PC-3 (cell line): ENCODE measurements around the gene KCNB1. TPM values are rescaled to one million over a fixed set of nuclear protein-coding genes. Genes with fewer than 3 reads are reported as not detected.

Experiments used
- ATAC-seq: fragments of 200-7000 bp; cut with Tn5 transposase; 2 replicates; pipeline ENCODE4 v1.9.1; 2020; ENCODE audit warnings: mild to moderate bottlenecking, moderate library complexity
- BruUV-seq: library from RNA; stranded (reverse); fragments of 400-500 nt; replicated peaks from 2 replicates; lab custom pipeline; 2021; lab: Mats Ljungman, UMichigan
- CTCF ChIA-PET: fragments of 300-600 bp; sonication (Branson Sonifier 250); formaldehyde crosslinking; loops from one replicate; lab custom pipeline; 2022; ENCODE audit warnings: antibody characterized with exemption; lab: Charles Lee
- POLR2A ChIA-PET: fragments of 300-600 bp; sonication (Branson Sonifier 250); formaldehyde crosslinking; loops from one replicate; lab custom pipeline; 2022; ENCODE audit warnings: antibody characterized with exemption; ENCODE audit not compliant: unreplicated experiment; lab: Charles Lee
- DNase-seq: peaks from one replicate; pipeline ENCODE4 v3.0.0-alpha.2; 2015
- H2AFZ ChIP-seq: fragments of 300-600 bp; sonication (generic); 2 replicates; pipeline ENCODE4 v1.6.0; 2016; ENCODE audit warnings: antibody characterized with exemption, low read length
- H3F3A ChIP-seq: fragments of 300-600 bp; sonication (generic); one replicate; pipeline ENCODE4 v1.6.0; 2017; ENCODE audit warnings: antibody characterized with exemption, low read length, control low read depth, mild to moderate bottlenecking; ENCODE audit not compliant: unreplicated experiment
- H3K27ac ChIP-seq: fragments of 300-600 bp; sonication (generic); 2 replicates; pipeline ENCODE4 v1.5.1; 2016; ENCODE audit warnings: mild to moderate bottlenecking, low read length
- H3K27me3 ChIP-seq: fragments of 300-600 bp; sonication (generic); 2 replicates; pipeline ENCODE4 v1.6.1; 2016; ENCODE audit warnings: low read length, mixed read lengths
- H3K36me3 ChIP-seq: fragments of 300-600 bp; sonication (generic); 2 replicates; pipeline ENCODE4 v1.6.1; 2016; ENCODE audit warnings: low read depth, mixed run types, low read length, mixed read lengths
- H3K4me1 ChIP-seq: fragments of 300-600 bp; sonication (generic); 2 replicates; pipeline ENCODE4 v1.5.1; 2016; ENCODE audit warnings: low read length; ENCODE audit not compliant: insufficient read depth
- H3K4me2 ChIP-seq: fragments of 300-600 bp; sonication (generic); 2 replicates; pipeline ENCODE4 v1.6.0; 2016; ENCODE audit warnings: low read length
- H3K4me3 ChIP-seq: fragments of 300-600 bp; sonication (generic); 2 replicates; pipeline ENCODE4 v1.5.1; 2016; ENCODE audit warnings: mild to moderate bottlenecking, low read length, mixed read lengths
- H3K79me2 ChIP-seq: fragments of 300-600 bp; sonication (generic); 2 replicates; pipeline ENCODE4 v1.6.1; 2017; ENCODE audit warnings: low read length, mixed read lengths
- H3K9ac ChIP-seq: fragments of 300-600 bp; sonication (generic); 2 replicates; pipeline ENCODE4 v1.6.0; 2016; ENCODE audit warnings: mild to moderate bottlenecking, low read length
- H3K9me2 ChIP-seq: fragments of 300-600 bp; sonication (generic); replicated peaks from 2 replicates; pipeline ENCODE4 v1.6.1; 2016; ENCODE audit warnings: mixed run types, low read length, mixed read lengths
- H3K9me3 ChIP-seq: fragments of 300-600 bp; sonication (generic); 2 replicates; pipeline ENCODE4 v1.6.1; 2016; ENCODE audit warnings: low read length, mixed read lengths
- H4K20me1 ChIP-seq: fragments of 300-600 bp; sonication (generic); 2 replicates; pipeline ENCODE4 v1.6.1; 2016; ENCODE audit warnings: low read length, mixed read lengths
- EZH2 ChIP-seq: fragments of 300-600 bp; sonication (generic); IDR thresholded peaks from one replicate; pipeline ENCODE4 v1.6.1; 2017; ENCODE audit warnings: antibody characterized with exemption, mild to moderate bottlenecking, low read length; ENCODE audit not compliant: unreplicated experiment
- EZH2phosphoT487 ChIP-seq: fragments of 300-600 bp; sonication (generic); IDR thresholded peaks from 2 replicates; pipeline ENCODE4 v1.6.1; 2018; ENCODE audit warnings: mild to moderate bottlenecking, antibody characterized with exemption, low read length, borderline replicate concordance
- intact Hi-C: fragments of 100-400 bp; cut with micrococcal nuclease; formaldehyde crosslinking; loops from 2 replicates; pipeline ENCODE4 v1.9.0; 2023
- total RNA-seq: library from RNA; depleted of rRNA; stranded (reverse); fragments of >200 nt; gene quantifications from 2 replicates; pipeline ENCODE4 v1.2.3, GENCODE V29; 2014
- TF ChIP-seq, protein P1 (sequence below): fragments of 300-600 bp; sonication (generic); conservative IDR thresholded peaks from 2 replicates; pipeline ENCODE4 v1.5.1; 2017; ENCODE audit warnings: antibody characterized with exemption, low read depth, mild to moderate bottlenecking, low read length

Gene KCNB1
- total RNA-seq, 1 experiment from 2014 or later, result 0.04 TPM

DNA sequence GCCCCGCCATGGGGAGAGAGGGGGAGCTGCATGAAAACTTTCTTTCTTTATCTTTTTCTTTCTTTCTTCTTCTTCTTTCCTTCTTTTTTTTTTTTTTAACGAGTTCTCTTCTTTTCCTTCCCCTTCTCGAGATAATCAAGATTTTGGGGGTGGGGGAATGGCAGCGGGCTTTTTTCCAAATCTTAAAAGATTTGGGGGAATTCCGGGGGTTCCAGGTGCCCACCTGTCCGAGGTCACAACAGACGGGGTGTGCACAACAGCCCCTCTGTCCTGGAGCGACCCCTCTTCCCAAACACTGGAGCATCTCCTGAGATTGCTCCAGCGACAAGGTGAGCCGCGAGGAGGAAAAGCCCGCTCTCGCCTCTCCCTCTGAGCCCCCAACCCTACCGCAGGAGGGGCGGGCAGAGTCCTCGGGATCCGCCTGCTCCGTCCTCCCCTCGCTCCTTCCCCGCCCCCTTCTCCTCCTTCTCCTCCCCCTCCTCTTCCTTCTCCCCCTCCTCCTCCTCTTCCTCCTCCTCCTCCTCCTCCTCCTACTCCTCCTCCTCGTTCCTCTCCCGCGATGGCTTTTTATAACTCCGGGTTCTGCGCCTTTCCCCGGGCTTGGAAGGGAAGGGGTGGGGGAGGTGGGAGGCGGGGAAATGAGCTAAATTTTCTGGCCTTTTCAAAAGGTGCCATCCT is 689 bp upstream of the KCNB1 start:
- POLR2A ChIA-PET, result interaction anchor here (0.6 kb wide), 1 partner anchor 223 kb away, joined by 6 read pairs; no protein-coding TSS in a partner anchor

DNA sequence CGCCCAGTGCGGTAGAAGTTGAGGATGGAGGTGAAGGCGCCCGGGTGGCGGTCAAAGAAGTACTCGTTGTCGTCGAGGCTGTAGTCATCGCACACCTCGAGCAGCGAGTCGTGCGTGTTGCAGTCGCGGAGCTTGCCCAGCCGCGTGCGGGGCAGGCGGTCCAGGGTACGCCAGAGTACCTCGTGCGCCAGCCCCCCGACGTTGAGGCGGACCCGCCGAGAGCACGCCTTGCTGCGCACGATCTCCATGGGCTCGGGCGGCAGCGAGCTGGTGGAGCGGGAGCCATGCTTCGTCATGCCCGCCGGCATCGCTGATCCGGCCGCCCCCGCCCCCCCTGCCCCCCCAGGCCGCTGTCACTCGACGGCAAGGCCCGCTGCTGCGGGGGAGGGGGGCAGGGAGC is 295 bp downstream of the KCNB1 start:
- Histone ChIP-seq H3K9me2 (no peaks in the 10 kb centered on the region), H4K20me1 (no peaks in the 10 kb centered on the region), H3K27me3 (peaks cover 39% of the 10 kb centered on the region), H3K4me1 (no peaks in the 10 kb centered on the region; the same call in 1 of the 2 replicates), H2AFZ (no peak overlapping the region), H3K79me2 (no peaks in the 10 kb centered on the region), H3K36me3 (no peaks in the 10 kb centered on the region), H3K27ac (no peak overlapping the region), H3K9ac (no peak overlapping the region), H3F3A (no peaks in the 10 kb centered on the region), H3K4me2 (no peak overlapping the region), H3K9me3 (no peaks in the 10 kb centered on the region), H3K4me3 (no peak overlapping the region)
- ChIA-PET CTCF (no interaction called here), POLR2A (no interaction called here)
- BruUV-seq, result no TSS peak
- ATAC-seq (no peak), DNase-seq (no peak)
- TF ChIP-seq, protein P1, sequence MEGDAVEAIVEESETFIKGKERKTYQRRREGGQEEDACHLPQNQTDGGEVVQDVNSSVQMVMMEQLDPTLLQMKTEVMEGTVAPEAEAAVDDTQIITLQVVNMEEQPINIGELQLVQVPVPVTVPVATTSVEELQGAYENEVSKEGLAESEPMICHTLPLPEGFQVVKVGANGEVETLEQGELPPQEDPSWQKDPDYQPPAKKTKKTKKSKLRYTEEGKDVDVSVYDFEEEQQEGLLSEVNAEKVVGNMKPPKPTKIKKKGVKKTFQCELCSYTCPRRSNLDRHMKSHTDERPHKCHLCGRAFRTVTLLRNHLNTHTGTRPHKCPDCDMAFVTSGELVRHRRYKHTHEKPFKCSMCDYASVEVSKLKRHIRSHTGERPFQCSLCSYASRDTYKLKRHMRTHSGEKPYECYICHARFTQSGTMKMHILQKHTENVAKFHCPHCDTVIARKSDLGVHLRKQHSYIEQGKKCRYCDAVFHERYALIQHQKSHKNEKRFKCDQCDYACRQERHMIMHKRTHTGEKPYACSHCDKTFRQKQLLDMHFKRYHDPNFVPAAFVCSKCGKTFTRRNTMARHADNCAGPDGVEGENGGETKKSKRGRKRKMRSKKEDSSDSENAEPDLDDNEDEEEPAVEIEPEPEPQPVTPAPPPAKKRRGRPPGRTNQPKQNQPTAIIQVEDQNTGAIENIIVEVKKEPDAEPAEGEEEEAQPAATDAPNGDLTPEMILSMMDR, result no peak
- no peak for TF ChIP-seq EZH2
- no peak for TF ChIP-seq EZH2phosphoT487
- intact Hi-C loops, result loop anchor here (5.0 kb wide), 1 partner anchor 95 kb away; no protein-coding TSS in a partner anchor

More for the DNA sequence above, 689 bp upstream of the KCNB1 start:
- no peak overlapping the region for H3K27ac ChIP-seq
- no peaks in the 10 kb centered on the region for H3K9me3 ChIP-seq
- TF ChIP-seq EZH2, result no peak
- TF ChIP-seq, protein P1, result no peak
- TF ChIP-seq EZH2phosphoT487, result no peak
- H3K79me2 ChIP-seq, result no peaks in the 10 kb centered on the region
- peaks cover 35% of the 10 kb centered on the region for H3K27me3 ChIP-seq
- no peak overlapping the region for H3K9ac ChIP-seq
- H4K20me1 ChIP-seq, result no peaks in the 10 kb centered on the region
- no peaks in the 10 kb centered on the region for H3F3A ChIP-seq
- no peaks in the 10 kb centered on the region for H3K36me3 ChIP-seq
- peak overlapping the region; percentile 80 for H3K4me2 ChIP-seq
- no peaks in the 10 kb centered on the region for H3K9me2 ChIP-seq
- 0 out of 2 replicates have a peak overlapping the region, but pooled peaks have one; percentile 61 for H2AFZ ChIP-seq
- ATAC-seq (no peak), DNase-seq (no peak)
- no peaks in the 10 kb centered on the region; the same call in 1 of the 2 replicates for H3K4me1 ChIP-seq
- CTCF ChIA-PET, result no interaction called here
- peak overlapping the region; percentile 60 for H3K4me3 ChIP-seq
- intact Hi-C loops, result loop anchor here (5.0 kb wide), 1 partner anchor 96 kb away; no protein-coding TSS in a partner anchor
- no TSS peak for BruUV-seq

DNA sequence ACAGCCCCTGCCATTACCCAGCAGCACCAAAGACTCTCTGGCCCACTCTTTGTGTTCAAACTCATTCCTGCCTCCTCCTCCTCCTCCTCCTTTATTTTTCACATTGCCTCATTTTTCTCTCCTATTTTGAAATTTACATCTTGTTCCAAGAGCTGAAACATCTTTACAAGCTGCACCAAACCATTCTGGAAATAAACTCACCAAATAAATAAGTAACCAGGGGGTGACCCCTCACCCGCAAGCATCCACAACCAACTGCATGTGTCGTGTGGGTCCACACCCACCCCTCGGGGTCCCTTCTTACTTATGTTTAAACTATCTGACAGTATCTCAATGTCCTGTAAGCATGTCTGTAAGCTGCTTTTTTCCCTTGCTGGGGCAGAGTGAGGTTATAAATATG is 1.4 kb downstream of the KCNB1 start:
- H3K9me2 ChIP-seq, result no peaks in the 10 kb centered on the region
- H3K4me2 ChIP-seq, result no peak overlapping the region
- no peaks in the 10 kb centered on the region for H3K36me3 ChIP-seq
- no peak overlapping the region for H2AFZ ChIP-seq
- no peaks in the 10 kb centered on the region for H3K9me3 ChIP-seq
- POLR2A ChIA-PET, result interaction anchor here (0.6 kb wide), 1 partner anchor 32 kb away, joined by 3 read pairs; no protein-coding TSS in a partner anchor
- intact Hi-C loops, result loop anchor here (5.0 kb wide), 1 partner anchor 94 kb away; no protein-coding TSS in a partner anchor
- CTCF ChIA-PET, result no interaction called here
- H3K9ac ChIP-seq, result no peak overlapping the region
- no peaks in the 10 kb centered on the region for H3K79me2 ChIP-seq
- no TSS peak for BruUV-seq
- H3K4me1 ChIP-seq, result no peaks in the 10 kb centered on the region; the same call in 1 of the 2 replicates
- DNase-seq (no peak), ATAC-seq (no peak)
- H3K27ac ChIP-seq, result no peak overlapping the region
- no peaks in the 10 kb centered on the region for H3F3A ChIP-seq
- TF ChIP-seq, protein P1, result no peak
- no peak for TF ChIP-seq EZH2
- peaks cover 32% of the 10 kb centered on the region for H3K27me3 ChIP-seq
- no peak overlapping the region for H3K4me3 ChIP-seq
- H4K20me1 ChIP-seq, result no peaks in the 10 kb centered on the region
